ENCODE measurements around the gene RFX1.

GRCh38 chr19:13923194-13923987, 82.7 kb downstream of the RFX1 start:
- no peak for TF ChIP-seq CTCF (IDR thresholded peaks at IDR 0.05)
- TF ChIP-seq POLR2A (IDR thresholded peaks at IDR 0.05): no peak
